SK-N-MC (cell line): ENCODE data around the gene APOL6.

Experiments
- EZH2 ChIP-seq: fragments of 200-600 bp; sonication (generic); IDR thresholded peaks from one replicate; pipeline ENCODE4 v1.6.1; 2017; ENCODE audit warnings: antibody characterized with exemption
- FOXP2 ChIP-seq: optimal IDR thresholded peaks from 2 replicates; pipeline ENCODE3; 2011; ENCODE audit warnings: mild to moderate bottlenecking, moderate library complexity; ENCODE audit not compliant: insufficient read depth; ENCODE audit errors: extremely low read length, control extremely low read depth
- POLR2AphosphoS5 ChIP-seq: IDR thresholded peaks from 2 replicates; pipeline ENCODE4 v1.6.1; 2012; ENCODE audit warnings: mild to moderate bottlenecking, low read depth, low read length, borderline replicate concordance

DNA sequence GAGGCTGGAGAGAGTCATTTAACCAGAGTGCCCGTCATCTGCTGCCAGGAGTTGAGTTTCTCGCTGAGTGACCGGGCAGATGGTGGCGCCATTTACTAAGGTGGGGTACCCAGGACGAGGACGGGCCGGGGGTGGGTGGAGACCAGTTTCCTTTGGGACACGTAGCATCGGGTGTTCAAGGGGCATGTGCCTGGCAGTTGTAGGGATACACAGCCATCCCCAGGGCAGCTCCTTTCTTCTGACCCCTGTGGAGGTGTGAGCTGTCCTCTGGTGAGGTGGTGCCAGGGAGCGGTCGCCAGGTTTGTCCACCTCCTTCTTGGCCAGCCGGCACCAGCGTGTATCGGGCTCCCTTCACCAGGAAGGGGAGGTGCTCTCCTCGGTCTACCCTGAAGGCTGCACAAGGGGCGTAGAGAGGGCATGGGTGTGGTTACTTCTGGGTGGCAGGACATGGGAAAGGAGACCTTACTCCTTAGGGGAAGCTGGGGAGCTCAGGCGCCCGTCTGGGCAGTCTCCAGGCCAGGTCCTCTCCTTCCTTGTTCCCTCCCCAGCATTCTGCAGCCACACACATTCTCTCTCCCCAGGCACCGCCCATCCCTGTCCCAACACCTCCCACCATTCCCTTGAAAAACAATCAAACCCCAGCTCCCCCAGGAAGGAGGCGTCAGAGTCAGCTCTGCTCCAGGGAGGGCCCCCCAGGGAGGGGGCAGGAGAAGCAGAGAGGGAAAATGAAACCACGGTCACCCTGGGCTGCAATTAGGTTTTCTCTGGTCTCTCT lies 20.8 kb upstream of the APOL6 start:
- TF ChIP-seq POLR2AphosphoS5: no peak
- no peak for TF ChIP-seq EZH2
- no peak for TF ChIP-seq FOXP2
